OCI-LY3 (cell line): ENCODE measurements around the gene NR1H4.

Experiments used
- CTCF ChIP-seq: fragments of 200-600, 300-600 bp; sonication (generic); IDR thresholded peaks from 2 replicates; pipeline ENCODE4 v1.5.1; 2014; ENCODE audit warnings: antibody characterized with exemption, low read length, low read depth
- EZH2phosphoT487 ChIP-seq: fragments of 200-600 bp; shearing (Covaris generic); IDR thresholded peaks from 2 replicates; pipeline ENCODE4 v1.6.1; 2018; ENCODE audit warnings: antibody characterized with exemption, mixed run types, low read depth

- TF ChIP-seq CTCF = no peak
- TF ChIP-seq EZH2phosphoT487 = no peak
These were observed 48.3 kb downstream of the NR1H4 start for GRCh38 chr12:100521958-100522357.
